CD4-positive, alpha-beta T cell (primary cell): ENCODE data around the gene NEK10. TPM values are rescaled to one million over a fixed set of nuclear protein-coding genes. Genes with fewer than 3 reads are reported as not detected.

Source experiments
- ATAC-seq: fragments of 200-7000 bp; cut with Tn5 transposase; one replicate; pipeline ENCODE4 v1.10.0; 2022; ENCODE audit warnings: mild to moderate bottlenecking; ENCODE audit not compliant: poor library complexity
- CTCF ChIA-PET: fragments of 350-600 bp; sonication (Branson Sonifier 250); formaldehyde crosslinking; loops from one replicate; lab custom pipeline; 2021; ENCODE audit warnings: antibody characterized with exemption, inconsistent platforms; lab: Charles Lee
- POLR2A ChIA-PET: fragments of 350-600 bp; sonication (Branson Sonifier 250); formaldehyde crosslinking; loops from one replicate; lab custom pipeline; 2021; ENCODE audit warnings: antibody characterized with exemption, inconsistent platforms; lab: Charles Lee
- DNase-seq, 14 experiments: peaks; one replicate each; pipeline ENCODE4 v3.0.0-alpha.2; 2013 to 2020; ENCODE audit warnings: mixed read lengths in 2 of 14
- H3K27ac ChIP-seq, 2 donors: one replicate each; pipeline versions ENCODE4 v1.5.1 to v1.7.0; 2013; ENCODE audit warnings: low read length in 2 of 2, low read depth in 1 of 2, mild to moderate bottlenecking in 1 of 2
- H3K27me3 ChIP-seq, 2 experiments: 1 replicate in 1 of 2; 2 replicates in 1 of 2; pipeline versions ENCODE4 v1.6.1 to v1.7.0; 2013; ENCODE audit warnings: low read length in 2 of 2, control low read depth in 1 of 2, mild to moderate bottlenecking in 1 of 2, moderate library complexity in 1 of 2; ENCODE audit not compliant: insufficient read depth in 2 of 2, control insufficient read depth in 1 of 2
- H3K36me3 ChIP-seq: one replicate; pipeline ENCODE4 v1.6.1; 2013; ENCODE audit warnings: low read length, control low read depth; ENCODE audit not compliant: insufficient read depth
- H3K4me1 ChIP-seq: one replicate; pipeline ENCODE4 v1.6.1; 2013; ENCODE audit warnings: low read length, control low read depth; ENCODE audit not compliant: insufficient read depth
- H3K4me3 ChIP-seq: one replicate; pipeline ENCODE4 v1.5.1; 2013; ENCODE audit warnings: mild to moderate bottlenecking, low read length, moderate library complexity
- H3K9me3 ChIP-seq, 2 experiments: 1 replicate in 1 of 2; 2 replicates in 1 of 2; pipeline versions ENCODE4 v1.6.1 to v1.7.0; 2013; ENCODE audit warnings: low read length in 2 of 2, mild to moderate bottlenecking in 2 of 2, control low read depth in 1 of 2, moderate library complexity in 1 of 2; ENCODE audit not compliant: control insufficient read depth in 1 of 2, insufficient read depth in 1 of 2
- H3K27ac Mint-ChIP-seq: one replicate; pipeline ENCODE4 v1.8.0; 2020; ENCODE audit warnings: mixed read lengths
- H3K27me3 Mint-ChIP-seq: one replicate; pipeline ENCODE4 v1.8.0; 2021; ENCODE audit warnings: mixed read lengths
- H3K36me3 Mint-ChIP-seq: one replicate; pipeline ENCODE4 v1.8.0; 2021; ENCODE audit warnings: low read depth, mixed read lengths
- H3K4me1 Mint-ChIP-seq: one replicate; pipeline ENCODE4 v1.8.0; 2021; ENCODE audit warnings: low read depth, mixed read lengths
- H3K4me3 Mint-ChIP-seq: one replicate; pipeline ENCODE4 v1.8.0; 2020; ENCODE audit warnings: mild to moderate bottlenecking, mixed read lengths
- H3K9me3 Mint-ChIP-seq: one replicate; pipeline ENCODE4 v1.8.0; 2020; ENCODE audit warnings: mixed read lengths
- intact Hi-C, 2 experiments: fragments of 100-400 bp; cut with DNase I in 1 of 2; cut with micrococcal nuclease in 1 of 2; formaldehyde crosslinking; loops; one replicate each; pipeline versions ENCODE4 v1.15.1 to v1.9.0; 2023 to 2025; cut with DNase I, micrococcal nuclease
- total RNA-seq, 174 experiments: library from RNA in 2 of 174; stranded (reverse) in 2 of 174; gene quantifications; one replicate each; pipeline ENCODE4 v1.2.3 and lab custom pipeline; 2021 to 2026
- TF ChIP-seq, protein P1 (sequence below): fragments of 200-600 bp; IDR thresholded peaks from one replicate; pipeline ENCODE4 v1.8.0; 2022; ENCODE audit warnings: antibody characterized with exemption, mild to moderate bottlenecking

NEK10 gene
- total RNA-seq, 2 experiments from 2014 or later, result 0.61 to 0.77 TPM

DNA sequence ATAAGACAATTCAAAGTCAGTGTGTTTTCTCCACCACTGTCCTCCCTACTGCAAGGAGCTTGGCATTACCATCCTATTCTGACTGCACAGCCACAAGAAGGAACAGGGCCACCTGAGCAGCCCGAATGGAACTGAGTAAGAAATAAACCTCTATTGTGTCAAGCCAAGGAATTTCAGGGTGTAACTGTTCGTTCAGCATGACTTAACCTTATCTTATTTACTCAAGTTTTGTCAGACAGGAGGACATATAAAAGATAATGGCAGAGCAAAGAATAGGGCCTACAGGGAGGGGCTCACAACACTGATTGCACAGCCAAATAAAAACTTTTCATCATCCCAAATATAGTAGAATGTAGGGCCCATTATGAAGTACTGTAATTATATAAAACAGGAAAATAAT, 236.1 kb downstream of the NEK10 start:
- H3K4me1 ChIP-seq, result no peaks in the 10 kb centered on the region
- Mint-ChIP-seq H3K4me3 (no peak overlapping the region), H3K4me1 (no peaks in the 10 kb centered on the region), H3K36me3 (no peaks in the 10 kb centered on the region), H3K27me3 (no peaks in the 10 kb centered on the region), H3K9me3 (no peaks in the 10 kb centered on the region), H3K27ac (no peak overlapping the region)
- ChIA-PET POLR2A (no interaction called here), CTCF (no interaction called here)
- intact Hi-C loops, result loop anchor here in 1 of 2 experiments (5.0 to 10.0 kb wide), 2 partner anchors 334 to 1488 kb away; no protein-coding TSS in a partner anchor
- H3K27me3 ChIP-seq, result no peaks in the 10 kb centered on the region
- ATAC-seq, result no peak
- no peaks in the 10 kb centered on the region for H3K9me3 ChIP-seq
- H3K4me3 ChIP-seq, result no peak overlapping the region
- no peaks in the 10 kb centered on the region for H3K36me3 ChIP-seq
- H3K27ac ChIP-seq, result no peak overlapping the region
- DNase-seq, result no peak
- TF ChIP-seq, protein P1, sequence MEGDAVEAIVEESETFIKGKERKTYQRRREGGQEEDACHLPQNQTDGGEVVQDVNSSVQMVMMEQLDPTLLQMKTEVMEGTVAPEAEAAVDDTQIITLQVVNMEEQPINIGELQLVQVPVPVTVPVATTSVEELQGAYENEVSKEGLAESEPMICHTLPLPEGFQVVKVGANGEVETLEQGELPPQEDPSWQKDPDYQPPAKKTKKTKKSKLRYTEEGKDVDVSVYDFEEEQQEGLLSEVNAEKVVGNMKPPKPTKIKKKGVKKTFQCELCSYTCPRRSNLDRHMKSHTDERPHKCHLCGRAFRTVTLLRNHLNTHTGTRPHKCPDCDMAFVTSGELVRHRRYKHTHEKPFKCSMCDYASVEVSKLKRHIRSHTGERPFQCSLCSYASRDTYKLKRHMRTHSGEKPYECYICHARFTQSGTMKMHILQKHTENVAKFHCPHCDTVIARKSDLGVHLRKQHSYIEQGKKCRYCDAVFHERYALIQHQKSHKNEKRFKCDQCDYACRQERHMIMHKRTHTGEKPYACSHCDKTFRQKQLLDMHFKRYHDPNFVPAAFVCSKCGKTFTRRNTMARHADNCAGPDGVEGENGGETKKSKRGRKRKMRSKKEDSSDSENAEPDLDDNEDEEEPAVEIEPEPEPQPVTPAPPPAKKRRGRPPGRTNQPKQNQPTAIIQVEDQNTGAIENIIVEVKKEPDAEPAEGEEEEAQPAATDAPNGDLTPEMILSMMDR, result no peak

DNA sequence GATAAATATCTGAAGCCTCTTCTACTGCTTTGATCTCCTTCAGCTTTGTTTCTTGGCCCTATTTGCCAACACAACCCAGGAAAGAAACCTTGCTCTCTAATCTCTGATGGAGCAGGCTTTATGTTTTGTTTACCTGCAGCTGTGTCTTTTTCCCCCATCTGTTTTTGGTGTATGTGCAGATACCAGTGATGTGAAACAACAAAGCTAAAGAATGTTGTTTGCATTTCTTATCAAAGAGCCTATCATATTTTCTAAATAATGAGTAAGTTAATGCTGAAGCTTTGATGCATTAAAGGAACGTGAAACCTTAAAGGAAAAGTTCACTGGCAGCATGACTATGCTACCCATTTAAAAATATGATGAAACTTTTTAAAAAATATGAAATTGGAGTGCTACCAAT, 238.4 kb downstream of the NEK10 start:
- H3K9me3 ChIP-seq, result no peaks in the 10 kb centered on the region
- H3K36me3 Mint-ChIP-seq, result no peaks in the 10 kb centered on the region
- no peak overlapping the region for H3K27ac ChIP-seq
- no peak overlapping the region for H3K4me3 ChIP-seq
- H3K4me1 ChIP-seq, result no peaks in the 10 kb centered on the region
- no peak for ATAC-seq
- no peaks in the 10 kb centered on the region for H3K4me1 Mint-ChIP-seq
- H3K27ac Mint-ChIP-seq, result no peak overlapping the region
- CTCF ChIA-PET, result no interaction called here
- TF ChIP-seq, protein P1, result no peak
- no peaks in the 10 kb centered on the region for H3K36me3 ChIP-seq
- POLR2A ChIA-PET, result no interaction called here
- DNase-seq, result no peak
- intact Hi-C loops, result loop anchor here in 1 of 2 experiments (5.0 to 10.0 kb wide), 2 partner anchors 337 to 1486 kb away; no protein-coding TSS in a partner anchor
- no peak overlapping the region for H3K4me3 Mint-ChIP-seq
- no peaks in the 10 kb centered on the region for H3K9me3 Mint-ChIP-seq
- H3K27me3 ChIP-seq, result no peaks in the 10 kb centered on the region
- H3K27me3 Mint-ChIP-seq, result no peaks in the 10 kb centered on the region

DNA sequence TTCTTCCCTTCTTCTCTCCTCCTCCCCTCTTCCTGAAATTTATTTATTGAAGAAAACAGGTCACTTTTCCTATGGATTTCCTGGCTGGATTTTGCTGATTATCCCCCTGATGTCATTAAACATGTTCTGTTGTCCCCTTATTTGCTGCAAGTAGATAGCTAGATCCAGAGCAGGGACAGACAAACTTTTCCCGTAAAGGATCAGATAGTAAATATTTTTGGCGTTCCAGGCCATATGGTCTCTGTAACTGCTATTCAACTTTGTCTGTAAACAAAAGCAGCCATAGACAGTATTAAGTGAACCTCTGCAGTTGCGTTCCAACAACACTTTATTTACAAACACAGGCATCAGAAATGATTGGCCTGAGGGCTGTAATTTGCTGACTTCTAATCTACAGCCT, 241.3 kb downstream of the NEK10 start:
- no peaks in the 10 kb centered on the region for H3K4me1 Mint-ChIP-seq
- no peaks in the 10 kb centered on the region for H3K36me3 Mint-ChIP-seq
- no peaks in the 10 kb centered on the region for H3K27me3 ChIP-seq
- no peaks in the 10 kb centered on the region for H3K4me1 ChIP-seq
- H3K4me3 ChIP-seq, result no peak overlapping the region
- ChIA-PET POLR2A (no interaction called here), CTCF (no interaction called here)
- DNase-seq, result no peak
- no peaks in the 10 kb centered on the region for H3K9me3 ChIP-seq
- no peak overlapping the region for H3K27ac Mint-ChIP-seq
- ATAC-seq, result no peak
- H3K27me3 Mint-ChIP-seq, result no peaks in the 10 kb centered on the region
- H3K36me3 ChIP-seq, result no peaks in the 10 kb centered on the region
- no peaks in the 10 kb centered on the region for H3K9me3 Mint-ChIP-seq
- H3K27ac ChIP-seq, result no peak overlapping the region
- no peak overlapping the region for H3K4me3 Mint-ChIP-seq
- TF ChIP-seq, protein P1, result no peak
- intact Hi-C loops, result no loop called here
